Measurements from ENCODE around the gene ZACN.
"Not testable (repeated sequence)": the region's sequence is repeated elsewhere in the genome, so short reads cannot be mapped to it uniquely, and the experiment has no call there.

The ZACN gene

DNA sequence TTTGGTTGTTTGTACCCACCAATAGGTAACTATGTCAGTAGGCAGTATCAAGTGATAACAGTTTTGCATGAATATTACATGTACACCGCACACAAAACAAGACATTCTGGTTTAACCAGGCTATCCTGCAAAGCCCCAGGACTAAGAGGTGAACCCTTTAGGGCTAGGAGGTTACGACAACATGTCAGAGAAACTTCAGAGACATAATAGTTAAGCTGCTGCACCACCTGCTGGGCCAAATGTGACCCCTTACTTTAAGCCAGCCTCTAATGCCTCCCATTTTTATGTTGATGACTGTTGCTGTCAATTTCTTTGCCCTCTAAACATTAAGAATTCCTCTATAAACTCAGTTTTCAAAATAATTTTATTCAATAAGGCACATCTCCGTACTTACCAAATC, 22.1 kb upstream of the ZACN start:
- DNase-seq: no peak

DNA sequence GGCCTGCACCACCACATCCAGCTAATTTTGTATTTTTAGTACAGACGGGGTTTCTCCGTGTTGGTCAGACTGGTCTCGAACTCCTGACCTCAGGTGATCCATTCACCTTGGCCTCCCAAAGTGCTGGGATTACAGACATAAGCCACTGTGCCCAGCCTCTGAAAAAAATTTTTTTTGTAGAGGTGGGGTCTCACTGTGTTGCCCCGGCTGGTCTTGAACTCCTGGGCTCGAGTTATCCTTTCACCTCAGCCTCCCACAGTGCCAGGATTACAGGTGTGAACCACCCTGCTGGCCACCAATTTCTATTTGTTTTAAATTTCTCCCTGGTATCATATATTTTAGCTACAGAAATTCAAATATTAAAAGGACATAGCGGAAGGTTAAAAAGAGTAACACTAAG, 20.7 kb upstream of the ZACN start:
- DNase-seq: not testable (repeated sequence)

DNA sequence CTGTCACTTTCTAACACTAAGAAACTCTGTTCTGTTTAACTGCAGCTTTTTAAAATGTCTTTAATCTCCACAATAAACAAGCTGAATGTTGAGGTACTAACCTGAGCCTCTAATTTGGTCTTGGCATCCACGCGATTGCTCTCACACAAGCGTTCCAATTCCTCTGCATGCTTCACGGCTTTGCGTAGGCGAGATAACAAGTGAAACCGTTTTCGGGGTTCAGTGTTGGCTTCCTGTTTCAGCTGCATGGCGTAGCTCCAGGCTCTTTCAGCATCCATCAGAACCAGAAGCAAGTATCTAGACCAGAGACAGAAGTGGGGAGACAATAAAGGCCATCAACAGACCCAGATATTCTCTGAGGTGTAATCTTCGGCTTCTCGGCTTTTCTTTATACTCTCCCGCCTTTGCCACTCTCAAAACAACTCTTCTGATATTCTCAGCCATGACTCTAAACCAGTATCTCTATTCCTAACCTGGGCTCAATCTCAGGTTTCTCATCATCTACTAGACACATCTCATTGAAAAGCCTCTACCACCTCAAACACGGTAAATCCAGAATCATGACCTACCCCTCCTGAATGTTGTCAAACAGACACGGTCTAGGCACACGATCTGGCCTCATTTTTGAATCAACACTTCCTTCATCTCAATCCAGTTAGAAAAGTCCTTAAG, 15.0 kb upstream of the ZACN start:
- no peak for DNase-seq

DNA sequence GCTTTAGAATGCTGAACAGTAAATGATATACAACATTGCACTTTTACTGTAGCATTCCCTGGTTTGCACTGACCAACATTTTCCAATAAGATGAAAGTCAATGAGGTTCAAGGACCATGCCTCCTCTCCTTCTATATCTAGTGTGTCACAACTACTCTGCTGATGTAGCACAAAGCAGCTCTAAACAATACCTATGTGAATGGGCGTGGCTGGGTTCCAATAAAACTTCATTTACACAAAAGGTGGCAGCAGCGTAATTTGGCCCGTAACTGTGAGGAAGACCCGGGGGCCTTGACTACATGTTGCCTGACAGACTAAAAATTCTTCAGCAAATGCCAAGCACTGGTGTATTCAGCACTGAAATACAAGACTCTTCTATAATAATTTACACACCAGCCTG, 13.2 kb upstream of the ZACN start:
- DNase-seq: no peak

DNA sequence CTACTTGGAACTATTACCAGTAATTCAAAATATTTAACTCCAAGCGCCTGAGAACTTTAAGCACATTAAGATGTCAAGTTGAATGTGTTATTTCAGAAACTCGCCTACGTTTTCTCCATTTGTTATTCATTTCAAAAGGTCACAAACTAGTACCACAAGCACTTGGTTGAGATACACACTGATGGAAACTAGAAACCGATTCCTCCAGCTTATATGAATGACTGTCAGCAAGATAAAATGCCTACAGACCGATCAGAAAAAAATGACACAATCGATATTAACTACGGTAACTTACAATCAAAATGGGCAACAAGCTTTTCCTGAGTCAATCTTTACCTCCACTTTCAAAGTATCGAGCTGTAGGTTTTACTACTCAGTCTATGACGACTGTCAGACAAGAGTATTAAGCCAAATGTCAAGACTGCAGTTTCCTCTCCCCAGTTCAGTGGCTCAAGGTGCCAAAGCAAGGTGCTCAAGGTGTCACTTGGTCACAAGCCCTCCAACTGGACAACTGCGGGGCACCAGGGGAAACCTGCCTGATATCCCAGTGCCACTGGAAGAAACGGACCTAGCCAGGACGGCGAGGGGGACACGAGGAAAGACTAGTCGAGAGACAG, 7.3 kb upstream of the ZACN start:
- peak; percentile 83 for DNase-seq

DNA sequence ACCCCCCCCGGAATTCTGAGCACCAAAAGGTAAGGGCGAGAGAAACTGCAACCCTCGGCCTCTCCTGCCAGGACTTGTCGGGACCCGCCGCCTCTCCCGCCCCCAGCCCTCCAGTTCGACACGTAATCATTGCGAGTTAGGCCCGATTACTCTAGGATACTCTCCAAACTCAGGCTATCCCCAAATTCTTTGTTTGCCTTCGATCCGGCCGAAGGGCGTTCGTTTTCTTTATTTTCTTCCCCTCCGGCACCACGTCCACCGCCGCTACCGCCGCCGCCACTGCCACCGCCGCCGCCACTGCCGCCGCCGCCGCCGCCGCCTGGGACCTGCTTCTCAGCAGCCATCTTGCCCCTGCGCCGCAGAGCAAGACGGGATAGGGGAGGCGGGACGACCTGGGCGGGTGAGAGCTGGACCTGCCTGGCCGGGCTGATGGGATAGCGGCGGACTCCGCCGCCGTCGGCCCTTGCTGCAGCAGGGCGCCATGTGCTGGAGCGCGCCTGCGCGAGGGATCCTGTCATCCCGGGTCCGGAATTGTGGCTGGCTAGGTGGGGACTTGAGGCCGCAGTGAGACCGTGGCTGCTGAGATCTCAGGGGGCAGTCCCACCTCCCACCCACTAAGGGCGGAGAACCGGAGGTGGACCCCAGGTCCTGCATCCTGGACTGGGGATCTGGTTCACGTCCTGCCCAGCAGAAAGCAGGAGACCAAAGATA, 6.7 kb upstream of the ZACN start, which contains the start of gene SRP68:
Gene SRP68 (minus strand): TSS at position 370 of the 711 bp plus-strand sequence. CDS start 26 bp downstream, at position 344.
- peak; percentile 93 for DNase-seq

DNA sequence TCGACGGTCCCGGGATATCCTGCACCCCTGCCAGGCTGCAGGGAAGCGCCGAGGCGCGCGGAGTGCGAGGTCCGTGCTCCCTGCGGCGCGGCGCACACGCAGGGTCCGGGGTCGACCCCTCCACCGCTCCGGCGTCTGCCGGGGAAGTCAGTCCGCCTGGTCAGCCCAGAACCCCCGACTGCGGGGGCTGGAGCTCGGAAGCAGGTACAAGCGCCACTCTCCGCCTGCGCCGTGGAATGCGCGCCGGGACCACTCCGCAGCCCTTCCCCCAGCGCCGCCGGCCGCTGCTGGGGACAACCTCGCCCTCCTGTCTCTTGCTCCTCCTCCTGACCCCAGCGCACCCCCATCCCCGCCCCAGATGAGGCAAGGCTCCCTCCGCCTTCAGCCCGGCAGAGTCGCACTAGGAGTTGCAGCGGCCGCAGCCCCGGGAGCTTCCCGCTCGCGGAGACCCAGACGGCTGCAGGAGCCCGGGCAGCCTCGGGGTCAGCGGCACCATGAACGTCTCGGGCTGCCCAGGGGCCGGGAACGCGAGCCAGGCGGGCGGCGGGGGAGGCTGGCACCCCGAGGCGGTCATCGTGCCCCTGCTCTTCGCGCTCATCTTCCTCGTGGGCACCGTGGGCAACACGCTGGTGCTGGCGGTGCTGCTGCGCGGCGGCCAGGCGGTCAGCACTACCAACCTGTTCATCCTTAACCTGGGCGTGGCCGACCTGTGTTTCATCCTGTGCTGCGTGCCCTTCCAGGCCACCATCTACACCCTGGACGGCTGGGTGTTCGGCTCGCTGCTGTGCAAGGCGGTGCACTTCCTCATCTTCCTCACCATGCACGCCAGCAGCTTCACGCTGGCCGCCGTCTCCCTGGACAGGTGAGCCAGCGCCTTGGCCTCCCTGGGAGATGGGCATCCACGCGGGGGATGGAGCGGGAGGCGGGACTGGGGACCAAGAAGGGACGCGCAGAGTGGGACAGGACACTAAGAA, 4.3 kb upstream of the ZACN start, which contains the start of gene GALR2:
Gene GALR2 (plus strand): TSS at position 392 of the 974 bp plus-strand sequence. CDS start 103 bp downstream, at position 495.
- no peak for DNase-seq

DNA sequence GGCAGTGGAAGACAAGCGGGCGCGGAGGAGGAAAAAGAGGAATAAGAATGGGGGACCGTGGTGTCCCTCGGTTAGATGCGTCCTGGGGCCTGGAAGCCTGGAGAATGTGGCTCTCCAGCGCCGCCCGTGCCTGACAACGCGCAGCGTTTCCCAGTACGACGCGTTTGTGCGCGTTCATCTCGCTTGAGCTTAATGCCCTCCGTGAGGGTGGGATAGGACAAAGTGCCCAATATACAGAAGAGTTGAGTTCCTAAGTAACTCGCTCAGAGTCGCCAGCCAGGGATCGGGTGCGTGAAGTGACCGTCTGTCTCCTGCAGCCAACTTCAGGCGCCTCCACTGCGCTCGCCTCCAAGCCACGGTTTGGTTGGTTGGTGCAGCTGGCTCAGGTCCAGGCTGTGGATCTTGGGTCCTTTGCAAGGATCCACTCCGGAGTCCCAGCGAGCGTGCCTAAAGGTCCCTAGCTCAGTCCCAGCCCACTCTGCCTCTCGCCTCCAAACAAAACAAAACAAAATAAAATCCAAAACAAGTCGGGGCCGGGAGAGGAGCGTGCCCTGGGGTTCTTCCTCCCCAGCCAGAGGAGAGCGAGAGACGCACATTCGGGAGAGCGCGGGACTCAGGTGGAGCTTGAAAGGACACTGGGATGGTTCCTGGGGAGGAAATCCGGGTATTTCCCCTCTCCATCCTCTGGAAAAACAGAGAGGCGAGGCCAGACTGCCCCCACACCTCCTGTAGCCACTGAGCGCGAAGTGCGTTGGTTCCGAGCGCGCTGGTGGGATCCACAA, 3.4 kb upstream of the ZACN start:
- no peak for DNase-seq

DNA sequence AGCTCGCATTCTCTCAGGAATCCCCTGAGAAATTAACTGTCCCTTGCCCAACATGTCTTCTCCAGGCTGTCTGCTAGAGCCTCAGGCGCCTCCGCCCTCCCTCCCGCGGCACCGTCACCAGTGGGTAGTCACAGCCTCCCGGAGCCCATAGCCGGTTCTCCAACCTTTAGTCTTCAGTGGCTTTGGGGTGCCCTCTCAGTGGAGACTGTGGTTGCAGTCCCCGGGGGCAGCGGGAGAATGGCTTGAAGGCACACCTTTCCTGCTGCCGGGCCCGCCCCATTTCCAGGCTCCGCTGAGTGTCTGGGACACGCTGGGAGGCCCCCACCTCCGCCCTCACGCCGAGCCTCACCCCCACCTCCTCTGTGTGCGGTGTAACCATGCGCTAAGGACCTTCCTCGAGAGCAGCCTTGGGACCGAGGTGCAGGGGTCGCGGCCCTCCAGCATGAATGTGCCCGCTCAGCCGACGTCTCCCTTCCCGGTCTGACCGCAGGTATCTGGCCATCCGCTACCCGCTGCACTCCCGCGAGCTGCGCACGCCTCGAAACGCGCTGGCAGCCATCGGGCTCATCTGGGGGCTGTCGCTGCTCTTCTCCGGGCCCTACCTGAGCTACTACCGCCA, 2.7 kb upstream of the ZACN start:
- peak; percentile 65 for DNase-seq

DNA sequence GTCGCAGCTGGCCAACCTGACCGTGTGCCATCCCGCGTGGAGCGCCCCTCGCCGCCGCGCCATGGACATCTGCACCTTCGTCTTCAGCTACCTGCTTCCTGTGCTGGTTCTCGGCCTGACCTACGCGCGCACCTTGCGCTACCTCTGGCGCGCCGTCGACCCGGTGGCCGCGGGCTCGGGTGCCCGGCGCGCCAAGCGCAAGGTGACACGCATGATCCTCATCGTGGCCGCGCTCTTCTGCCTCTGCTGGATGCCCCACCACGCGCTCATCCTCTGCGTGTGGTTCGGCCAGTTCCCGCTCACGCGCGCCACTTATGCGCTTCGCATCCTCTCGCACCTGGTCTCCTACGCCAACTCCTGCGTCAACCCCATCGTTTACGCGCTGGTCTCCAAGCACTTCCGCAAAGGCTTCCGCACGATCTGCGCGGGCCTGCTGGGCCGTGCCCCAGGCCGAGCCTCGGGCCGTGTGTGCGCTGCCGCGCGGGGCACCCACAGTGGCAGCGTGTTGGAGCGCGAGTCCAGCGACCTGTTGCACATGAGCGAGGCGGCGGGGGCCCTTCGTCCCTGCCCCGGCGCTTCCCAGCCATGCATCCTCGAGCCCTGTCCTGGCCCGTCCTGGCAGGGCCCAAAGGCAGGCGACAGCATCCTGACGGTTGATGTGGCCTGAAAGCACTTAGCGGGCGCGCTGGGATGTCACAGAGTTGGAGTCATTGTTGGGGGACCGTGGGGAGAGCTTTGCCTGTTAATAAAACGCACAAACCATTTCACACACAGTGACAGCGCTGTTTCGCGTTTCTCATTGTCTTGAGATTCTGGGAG, 2.0 kb upstream of the ZACN start:
- peak; percentile 76 for DNase-seq

DNA sequence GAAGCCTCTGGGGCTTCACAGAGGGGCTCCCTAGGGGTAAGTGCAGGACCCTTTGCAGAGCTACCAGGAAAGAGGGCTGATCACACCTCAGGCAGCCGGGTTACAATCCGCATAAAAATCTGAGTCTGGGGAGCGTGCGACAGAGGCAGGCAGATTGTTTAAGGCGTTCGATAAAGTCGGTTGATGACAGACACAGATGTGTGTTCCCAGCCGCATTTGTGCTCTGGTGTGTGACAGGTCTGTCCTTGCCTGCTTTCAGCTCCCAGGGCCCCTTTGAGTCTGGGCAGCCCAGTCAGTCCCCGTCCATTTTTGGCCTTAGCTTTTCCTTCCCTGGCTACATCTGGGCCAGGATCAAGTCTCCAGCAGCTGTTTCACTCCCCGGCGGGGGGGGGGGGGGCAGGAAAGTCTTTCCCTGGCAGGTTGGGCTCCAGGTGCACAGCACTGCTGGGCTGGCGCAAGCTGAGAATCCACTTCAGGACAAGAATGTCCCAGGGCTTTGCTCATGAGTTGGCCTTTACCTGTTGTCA, 1.3 kb upstream of the ZACN start:
- no peak for DNase-seq

DNA sequence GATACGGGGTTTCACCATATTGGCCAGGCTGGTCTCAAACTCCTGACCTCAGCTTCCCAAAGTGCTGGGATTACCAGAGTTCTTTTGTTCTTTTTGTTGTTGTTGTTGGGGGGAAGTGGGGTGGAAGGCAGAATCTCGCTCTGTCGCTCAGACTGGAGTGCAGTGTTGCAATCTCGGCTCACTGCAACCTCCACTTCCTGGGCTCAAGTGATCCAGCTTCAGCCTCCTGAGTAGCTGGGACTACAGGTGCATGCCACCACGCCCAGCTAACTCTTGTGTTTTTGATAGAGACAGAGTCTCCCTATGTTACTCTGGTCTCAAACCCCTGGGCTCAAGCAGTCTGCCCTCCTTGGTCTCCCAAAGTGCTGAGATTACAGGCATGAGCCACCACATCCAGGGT, 612 bp upstream of the ZACN start:
- DNase-seq: not testable (repeated sequence)

DNA sequence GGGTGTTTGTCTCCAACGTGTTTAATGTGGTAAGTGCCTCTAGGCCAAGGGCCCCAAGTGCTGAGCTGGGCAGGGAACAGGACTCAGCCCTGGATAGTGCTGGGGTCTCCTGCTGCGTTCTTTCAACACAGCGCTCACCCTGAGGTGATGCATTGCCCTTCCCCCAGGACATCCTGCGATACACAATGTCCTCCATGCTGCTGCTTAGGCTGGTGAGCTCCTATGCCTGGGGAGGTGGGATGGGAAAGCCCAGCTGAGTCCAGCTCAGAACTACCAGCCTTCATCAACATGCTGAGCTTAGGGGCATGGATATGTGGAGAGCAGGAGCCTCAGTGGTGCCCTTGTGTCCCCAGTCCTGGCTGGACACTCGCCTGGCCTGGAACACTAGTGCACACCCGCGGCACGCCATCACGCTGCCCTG, 563 bp downstream of the ZACN start:
- no peak for DNase-seq

DNA sequence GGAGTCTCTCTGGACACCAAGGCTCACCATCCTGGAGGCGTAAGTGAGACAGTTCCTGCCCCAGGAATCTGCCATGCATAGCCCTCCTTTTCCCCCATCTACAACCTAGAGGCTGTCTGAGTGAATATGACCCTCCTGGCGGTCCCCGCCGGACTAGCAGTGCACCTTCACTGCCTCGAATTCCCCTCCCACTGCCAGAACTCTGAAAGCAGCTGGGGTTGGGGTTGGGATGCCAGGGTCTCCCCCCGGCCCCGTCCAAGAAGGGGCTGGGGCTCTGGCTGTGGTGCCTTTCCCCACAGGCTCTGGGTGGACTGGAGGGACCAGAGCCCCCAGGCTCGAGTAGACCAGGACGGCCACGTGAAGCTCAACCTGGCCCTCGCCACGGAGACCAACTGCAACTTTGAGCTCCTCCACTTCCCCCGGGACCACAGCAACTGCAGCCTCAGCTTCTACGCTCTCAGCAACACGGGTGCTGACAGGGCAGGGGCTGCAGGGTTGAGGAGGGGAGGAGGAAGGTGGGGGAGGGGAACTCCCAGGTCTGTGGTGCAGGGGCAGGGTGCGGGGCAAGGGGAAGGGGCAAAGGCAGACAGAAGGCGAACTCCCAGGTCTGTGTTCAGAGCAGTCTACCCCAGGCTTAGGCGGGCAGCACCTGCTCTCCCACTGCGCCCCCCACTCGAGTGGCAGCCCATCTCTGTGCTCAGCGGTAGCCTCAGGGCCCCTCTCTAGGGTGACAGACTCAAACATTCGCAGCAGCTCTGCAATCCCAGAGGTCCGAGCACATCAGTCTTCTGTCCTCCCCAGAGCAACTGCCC, 1.2 kb downstream of the ZACN start:
- DNase-seq: peak; percentile 71

DNA sequence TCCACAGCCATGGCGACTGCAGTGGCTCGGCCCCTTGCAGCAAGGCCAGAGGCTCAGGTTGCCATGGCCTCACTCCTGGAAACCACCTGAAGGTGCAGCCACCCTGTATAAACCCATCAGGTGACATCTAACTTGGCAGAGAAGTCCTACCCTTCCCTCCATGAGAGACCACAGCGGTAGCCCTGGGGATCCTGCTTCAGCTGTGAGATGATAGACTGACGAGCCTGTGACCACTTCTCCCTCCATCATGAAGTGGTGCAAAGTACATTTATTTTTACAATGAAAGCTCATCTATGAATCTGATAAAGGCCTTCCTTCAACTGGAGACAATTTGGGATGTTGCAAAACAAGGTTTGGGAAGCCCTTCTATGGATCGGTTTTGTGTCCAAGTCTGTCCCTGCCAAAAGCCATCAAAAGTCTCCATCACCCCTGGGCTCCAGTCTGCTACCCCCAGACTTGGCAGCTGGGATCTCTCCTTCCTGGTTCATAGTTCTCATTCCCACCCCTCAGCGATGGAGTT, 1.8 kb downstream of the ZACN start:
- DNase-seq: no peak

DNA sequence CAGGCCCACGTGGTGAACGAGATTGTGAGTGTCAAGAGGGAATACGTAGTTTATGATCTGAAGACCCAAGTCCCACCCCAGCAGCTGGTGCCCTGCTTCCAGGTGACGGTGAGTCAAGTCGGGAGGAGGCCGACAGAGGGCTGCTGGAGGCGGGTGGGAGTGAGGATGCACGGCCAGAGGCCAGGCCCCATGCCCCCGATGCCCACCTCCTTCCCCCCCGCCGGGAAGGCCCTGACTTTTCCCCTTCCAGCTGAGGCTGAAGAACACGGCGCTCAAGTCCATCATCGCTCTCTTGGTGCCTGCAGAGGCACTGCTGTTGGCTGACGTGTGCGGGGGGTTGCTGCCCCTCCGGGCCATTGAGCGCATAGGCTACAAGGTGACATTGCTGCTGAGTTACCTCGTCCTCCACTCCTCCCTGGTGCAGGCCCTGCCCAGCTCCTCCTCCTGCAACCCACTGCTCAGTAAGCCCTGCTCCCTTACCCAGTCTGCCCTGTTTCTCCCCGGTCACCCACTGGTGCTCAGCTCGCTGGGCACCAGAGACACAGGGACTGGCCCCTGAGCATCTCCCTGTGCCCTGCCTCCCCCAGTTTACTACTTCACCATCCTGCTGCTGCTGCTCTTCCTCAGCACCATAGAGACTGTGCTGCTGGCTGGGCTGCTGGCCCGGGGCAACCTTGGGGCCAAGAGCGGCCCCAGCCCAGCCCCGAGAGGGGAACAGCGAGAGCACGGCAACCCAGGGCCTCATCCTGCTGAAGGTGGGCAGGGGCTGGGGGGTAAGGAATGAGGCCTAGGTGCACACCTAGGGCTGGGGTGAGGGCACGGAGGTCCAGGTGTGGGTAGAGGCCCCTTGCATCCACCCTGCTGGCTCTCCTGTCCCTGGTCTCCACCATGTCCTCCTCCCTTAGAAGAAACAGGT, 2.6 kb downstream of the ZACN start:
- DNase-seq: no peak

DNA sequence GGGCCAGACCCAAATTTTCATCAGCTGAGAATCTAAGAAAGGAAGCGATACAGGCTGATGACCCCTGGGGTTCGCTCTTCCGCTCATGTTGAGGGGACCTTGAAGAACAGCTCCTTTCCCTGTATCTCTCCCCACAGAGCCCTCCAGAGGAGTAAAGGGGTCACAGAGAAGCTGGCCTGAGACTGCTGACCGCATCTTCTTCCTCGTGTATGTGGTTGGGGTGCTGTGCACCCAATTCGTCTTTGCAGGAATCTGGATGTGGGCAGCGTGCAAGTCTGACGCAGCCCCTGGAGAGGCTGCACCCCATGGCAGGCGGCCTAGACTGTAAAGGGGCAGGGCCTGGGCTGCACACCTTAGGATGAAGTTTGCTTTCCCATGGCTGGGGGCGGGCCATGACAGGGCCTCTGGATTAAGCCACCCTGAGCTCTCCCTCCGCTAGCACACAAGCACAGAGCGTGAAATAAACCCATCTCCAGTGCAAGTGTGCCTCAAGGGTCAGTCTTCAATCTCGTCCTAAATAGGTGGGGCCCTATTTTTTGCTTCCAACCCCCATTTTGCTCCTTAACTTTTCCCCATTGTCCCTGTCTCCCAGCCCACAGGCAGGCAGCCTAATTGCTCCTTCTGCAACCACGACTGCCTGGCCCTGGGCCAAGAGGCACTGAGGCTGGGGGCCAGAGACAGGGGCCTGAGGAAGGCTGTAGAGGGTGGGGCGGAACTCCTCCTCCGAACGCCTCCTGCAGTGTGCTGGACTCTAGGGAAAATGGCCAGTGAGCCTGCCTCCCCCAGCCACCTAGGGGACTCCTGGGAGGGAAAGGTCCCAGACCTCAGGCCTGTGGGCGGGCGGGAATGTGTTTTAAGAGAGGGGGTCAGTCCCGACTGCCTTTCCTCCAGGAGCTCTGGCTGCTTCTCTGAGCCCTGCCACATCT, 3.6 kb downstream of the ZACN start:
- DNase-seq: no peak
